Hematopoietic multipotent progenitor cell treated with erythropoietin and hydrocortisone succinate and interleukin-3 and kit ligand, for 4 days (in vitro differentiated cells): ENCODE data around the gene ZNF14.
"Not testable (repeated sequence)": the region's sequence is repeated elsewhere in the genome, so short reads cannot be mapped to it uniquely, and the experiment has no call there.

ENCODE experiments used
- DNase-seq: peaks from one replicate; pipeline ENCODE4 v3.0.0-alpha.2; 2015

ZNF14 gene

DNA sequence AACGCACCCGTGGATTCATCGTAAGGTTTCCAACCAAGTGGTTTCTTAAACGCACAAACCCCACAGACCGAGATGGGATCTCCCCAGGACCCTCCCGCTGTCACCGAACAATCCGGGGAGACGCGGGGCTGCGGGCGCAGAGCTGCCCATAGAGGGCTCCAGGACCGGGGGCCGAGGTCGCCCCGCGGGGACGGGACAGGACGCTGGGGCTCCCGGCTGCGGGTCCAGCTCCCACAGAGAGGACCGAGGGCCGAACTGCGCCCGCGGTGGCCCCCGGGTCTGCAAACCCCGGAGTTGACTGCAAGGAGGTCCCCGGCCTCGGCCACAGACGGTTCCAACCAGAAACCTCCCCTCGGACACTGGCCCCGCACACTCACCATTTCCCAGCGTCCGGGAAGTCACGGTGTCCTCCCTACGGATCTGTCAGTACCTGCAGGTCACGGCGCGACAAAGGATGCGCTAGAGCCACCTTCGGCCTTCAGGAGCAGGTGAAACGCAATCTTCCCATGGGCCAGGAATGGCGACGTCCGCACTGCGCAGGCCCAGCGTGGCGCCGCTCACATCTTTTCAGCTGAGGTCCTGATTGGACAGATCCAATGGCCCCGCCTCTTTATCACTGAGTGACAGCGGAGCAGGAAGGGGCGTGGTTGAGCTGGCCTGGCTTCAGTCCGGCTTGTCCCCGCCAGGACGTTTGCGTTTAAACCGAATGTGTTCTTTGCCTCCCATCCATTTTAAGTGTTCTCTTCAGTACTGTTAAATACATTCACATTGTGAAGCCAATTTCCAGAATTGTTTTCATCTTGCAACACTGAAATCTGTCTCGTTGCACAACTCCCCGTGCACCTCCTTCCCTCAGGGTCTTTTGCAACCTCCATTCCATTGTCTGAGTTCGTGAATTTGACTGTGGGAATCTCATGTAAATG lies at the start of gene ZNF14:
Gene ZNF14, minus strand, starts transcription at position 534 of the 923 bp plus-strand sequence. Its CDS starts 154 bp downstream, at position 380.
- peak; percentile 97 for DNase-seq

DNA sequence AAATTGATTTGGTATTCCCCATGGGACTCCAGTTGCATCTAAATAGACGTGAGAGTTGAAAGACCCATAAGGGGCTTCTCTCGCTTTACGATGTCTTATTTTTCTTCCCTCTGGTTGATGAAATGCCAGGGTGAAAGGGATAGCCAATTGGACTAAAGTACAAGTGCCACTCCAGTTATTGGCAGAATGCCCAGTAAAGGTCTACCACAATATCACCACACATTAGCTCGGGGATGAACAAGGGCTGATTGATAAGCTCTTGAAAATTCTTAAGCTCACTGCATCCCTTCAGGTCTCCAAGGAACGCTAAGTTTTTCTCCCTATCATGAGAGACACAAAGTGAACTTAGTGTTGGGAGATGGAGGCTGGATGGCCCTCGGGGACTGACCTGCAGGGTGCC lies 48.9 kb upstream of the ZNF14 start:
- peak; percentile 59 for DNase-seq

DNA sequence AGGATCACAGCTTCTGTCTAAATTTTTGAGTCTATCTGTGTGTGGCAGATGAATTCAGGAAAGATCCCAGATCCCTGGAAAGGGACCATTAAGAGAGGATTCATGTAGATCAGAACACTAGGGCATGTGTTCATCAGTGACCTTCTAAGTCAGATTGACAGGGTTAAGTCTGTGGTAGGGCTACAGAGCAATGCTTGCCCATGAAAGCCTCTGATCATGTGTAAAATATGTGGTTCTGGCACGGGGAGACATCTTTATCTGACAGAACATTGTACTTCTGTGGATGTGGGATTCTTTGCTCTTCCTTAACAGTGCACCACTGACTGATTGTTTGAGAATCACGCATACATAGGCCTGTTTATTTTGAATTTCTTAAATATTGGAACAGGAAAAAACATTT lies 45.8 kb upstream of the ZNF14 start:
- no peak for DNase-seq

DNA sequence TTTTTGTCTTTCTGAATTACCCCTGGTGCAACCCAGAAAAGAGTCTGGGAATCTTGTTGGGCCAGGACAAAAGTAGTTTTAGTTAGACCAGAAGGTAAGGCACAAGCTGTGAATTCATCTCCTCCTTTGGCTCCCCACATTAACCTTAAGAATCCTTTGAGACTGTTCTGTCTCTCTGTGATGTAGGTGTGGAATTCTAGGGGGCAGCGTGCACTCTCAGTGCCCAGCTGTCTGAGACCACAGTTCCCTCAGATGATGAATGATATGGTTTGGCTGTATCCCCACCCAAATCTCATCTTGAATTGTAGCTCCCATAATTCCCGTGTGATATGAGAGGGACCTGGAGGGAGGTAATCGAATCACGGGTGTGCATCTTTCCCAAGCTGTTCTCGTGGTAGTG lies 44.8 kb upstream of the ZNF14 start:
- DNase-seq: no peak

DNA sequence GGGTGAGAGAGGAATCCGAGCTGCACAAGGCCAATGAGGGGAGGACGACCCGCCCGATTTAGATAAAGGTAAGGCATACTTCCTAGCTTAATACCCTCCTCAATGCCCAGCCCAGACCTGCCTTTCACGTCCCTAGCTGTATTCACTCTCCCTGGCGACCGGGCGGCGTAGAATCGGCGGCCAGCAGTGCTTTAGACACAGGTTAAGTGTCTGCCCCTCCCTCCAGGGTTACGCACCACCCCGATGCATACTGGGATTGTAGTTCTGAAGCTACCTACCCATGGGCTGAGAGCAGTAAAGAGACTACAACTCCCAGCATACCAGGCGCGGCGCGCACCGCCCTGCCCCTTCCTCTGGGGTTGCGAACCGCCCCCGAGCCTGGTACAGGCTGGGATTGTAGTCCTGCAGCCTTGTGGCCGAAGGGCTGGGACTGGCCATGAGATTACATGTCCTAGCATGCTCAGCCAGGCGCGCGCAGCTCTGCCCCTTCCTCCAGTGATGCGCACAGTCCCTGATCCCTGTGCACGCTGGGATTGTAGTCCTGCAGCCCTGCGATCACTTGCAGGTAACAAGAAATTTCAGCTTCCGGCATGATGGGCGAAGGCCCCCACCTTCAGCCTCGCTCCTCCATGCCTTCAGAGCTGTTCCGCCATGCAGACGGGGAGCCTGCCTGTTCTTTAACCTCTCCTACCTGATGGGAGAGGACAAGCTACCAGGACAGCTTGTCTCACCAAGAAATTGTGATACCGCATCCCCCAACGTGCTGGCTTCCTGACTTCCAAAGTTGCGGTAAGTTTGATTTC lies 43.5 kb upstream of the ZNF14 start:
- peak; percentile 98 for DNase-seq

DNA sequence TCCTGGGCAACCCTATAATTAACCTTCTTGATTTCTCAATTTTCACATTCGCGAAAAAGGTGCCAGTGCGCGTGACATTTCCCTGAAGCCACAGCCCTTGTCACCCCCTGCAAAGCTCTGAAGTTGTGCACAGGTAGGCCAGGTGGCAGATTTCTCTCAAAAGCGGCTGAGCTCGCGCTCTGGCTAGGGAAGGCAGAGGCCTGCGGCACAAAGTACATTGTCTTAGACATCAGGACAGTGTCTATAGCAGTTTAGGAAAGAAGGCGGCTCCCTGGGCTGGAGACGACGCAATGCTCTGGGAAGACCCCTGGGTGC lies 42.9 kb upstream of the ZNF14 start:
- no peak for DNase-seq

DNA sequence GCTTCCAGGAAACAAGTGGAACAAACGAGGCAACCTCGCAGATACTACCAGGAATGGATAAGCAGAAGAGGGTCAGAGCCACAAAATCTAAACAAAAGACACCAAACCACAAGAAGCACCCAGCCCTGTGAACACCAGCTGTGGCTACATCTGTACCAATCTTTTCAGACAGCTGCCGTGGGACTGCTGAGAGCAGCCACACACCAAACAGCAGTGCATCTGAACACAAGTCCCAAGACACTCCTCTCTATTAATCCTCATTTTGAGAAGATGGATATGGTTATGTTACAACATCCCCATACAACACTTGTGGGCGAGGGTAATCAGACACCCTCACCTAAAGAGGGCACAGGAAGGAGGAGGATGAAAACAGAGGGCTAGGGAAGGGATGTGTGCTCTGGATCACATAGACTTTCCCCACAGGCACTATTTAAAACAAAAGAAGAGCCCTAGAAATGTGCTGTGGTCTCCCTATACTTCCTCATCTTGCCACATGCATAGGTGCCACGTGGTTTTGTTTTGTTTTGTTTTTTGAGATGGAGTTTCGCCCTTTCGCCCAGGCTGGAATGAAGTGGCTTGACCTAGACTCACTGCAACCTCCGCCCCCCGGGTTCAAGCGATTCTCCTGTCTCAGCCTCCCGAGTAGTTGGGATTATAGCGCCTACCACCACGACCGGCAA lies 41.6 kb upstream of the ZNF14 start:
- DNase-seq: peak; percentile 33

DNA sequence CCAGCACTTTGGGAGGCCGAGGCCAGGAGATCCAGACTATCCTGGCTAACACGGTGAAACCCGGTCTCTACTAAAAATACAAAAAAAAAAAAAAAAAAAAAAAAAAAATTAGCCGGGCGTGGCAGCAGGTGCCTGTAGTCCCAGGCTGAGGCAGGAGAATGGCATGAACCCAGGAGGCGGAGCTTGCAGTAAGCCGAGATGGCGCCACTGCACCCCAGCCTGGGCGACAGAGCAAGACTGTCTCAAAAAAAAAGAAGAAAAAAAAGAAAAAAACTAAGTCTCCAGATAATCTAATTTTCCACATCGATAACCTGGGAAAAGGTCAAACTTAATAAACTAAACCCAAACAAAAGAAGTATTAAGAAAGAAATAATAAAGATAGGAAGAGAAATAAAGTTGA lies 39.1 kb upstream of the ZNF14 start:
- not testable (repeated sequence) for DNase-seq

DNA sequence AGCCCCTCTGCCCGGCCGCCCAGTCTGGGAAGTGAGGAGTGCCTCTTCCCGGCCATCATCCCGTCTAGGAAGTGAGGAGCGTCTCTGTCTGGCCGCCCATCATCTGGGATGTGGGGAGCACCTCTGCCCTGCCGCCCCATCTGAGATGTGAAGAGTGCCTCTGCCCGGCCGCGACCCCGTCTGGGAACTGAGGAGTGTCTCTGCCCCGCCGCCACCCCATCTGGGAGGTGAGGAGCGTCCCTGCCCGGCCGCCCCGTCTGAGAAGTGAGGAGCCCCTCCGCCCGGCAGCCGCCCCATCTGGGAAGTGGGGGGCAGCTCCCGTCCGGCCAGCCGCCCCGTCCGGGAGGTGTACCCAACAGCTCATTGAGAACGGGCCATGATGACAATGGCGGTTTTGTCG lies 37.1 kb upstream of the ZNF14 start:
- DNase-seq: not testable (repeated sequence)

DNA sequence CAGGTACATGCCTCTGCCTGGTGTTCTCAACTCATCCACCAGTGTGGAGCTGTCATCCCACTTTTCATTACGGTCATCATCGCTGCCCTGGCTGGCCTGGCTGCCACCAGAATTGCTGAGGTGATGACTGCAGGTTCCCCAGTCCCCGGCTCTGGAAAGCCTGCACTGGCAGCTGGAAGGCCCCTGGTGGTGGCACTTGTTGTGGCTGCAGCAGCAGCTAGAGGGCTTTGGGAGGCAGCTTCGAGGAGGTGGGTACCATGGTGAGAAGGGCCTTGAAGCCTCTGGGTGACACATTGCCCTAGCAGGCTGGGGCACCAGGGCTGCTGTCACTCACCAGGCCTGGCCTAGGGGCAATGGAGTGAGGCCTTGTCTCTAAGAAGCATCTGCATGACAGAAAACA lies 25.3 kb upstream of the ZNF14 start:
- DNase-seq: no peak

DNA sequence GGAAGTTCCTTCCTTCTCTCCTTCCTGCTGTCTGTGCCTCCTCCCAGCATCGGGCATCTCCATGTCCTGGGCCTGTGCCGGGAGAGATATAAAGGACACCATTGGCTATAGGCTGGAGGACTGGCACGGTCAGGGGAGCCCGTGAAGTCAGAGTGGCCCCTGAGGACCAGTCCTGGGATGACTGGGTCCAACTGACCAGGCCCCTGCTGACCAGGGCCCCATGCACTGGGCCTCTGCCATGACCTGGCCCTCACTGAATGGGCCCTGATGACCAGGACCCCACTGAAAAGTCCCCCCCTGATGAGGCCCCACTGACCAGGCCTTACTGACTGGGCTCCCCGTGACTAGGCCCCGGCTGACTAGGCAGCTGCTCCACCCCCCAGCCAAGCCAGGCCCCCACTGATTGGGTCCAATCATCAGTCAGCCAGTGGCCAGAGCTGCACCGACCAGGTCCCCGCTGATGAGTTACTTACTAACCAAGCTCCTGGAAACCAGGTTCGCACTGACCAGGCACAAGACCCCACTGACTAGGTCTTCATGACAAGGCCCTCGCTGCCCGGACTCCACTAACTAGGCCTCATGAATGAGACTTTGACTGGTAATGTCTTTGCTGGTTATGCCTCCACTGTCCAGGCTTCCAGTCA lies 20.0 kb upstream of the ZNF14 start:
- DNase-seq: no peak

DNA sequence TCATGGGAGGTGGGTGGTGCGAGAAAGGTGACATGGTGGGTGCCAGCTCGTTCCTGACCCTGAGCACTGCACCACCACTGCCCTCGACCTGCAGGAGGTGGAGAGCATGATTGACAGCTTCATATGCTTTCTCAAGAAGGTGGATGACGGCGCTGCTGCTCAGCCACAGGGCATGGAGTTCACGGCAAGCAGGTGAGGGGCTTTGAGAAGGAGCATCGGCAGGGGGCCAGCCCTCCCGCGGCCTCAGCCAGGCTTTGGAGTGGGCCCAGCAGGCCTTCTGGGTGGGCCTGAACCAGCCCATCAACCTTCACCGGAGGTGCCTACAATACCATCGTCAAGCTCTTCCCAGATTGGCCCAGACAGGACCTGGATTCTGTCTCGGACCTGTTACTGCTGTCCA lies 18.9 kb upstream of the ZNF14 start:
- DNase-seq: no peak

DNA sequence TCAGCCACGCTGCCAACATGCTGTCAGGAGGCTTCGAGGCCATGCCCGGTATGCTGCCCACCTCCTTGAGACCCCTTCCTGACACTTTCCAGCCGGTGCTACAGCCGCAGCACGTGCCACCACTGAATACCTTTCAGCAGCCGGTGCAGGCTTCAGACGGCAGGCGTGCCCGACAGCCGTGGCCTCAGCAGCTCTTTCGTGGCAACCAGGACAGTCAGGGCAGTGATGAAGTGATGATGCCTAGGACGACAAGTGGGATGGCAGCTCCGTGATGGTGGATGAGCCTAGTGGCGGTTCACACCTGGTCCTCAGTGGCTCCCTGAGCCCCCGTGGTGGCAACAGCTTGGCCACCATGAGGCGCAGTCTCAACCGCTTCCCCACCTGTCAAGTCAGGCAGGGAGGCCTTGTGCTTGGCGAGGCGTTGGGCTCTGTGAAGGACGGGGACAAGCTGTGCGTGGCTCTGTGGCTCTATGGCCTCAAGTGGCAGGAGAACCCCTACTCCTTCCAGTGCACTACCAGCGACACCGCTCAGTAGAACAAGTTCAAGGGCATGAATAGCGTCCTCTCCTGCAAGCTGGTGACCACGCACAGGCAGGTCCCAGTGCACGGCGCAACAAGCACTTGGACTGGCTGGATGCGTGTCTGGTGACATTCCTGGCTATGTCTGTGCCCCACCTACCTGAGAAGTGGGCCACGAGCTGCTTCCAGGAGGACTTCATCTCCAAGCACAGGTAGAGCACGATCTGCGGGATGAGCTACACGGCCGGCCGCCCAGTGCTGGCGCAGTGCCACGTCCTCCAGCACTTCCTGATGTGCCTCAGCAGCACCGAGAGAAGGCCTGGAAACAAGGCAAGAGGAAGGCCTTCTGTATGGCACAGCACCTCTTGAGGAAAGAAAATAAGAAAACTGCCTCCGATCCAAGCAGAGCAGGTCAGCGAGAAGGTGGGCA lies 18.2 kb upstream of the ZNF14 start:
- DNase-seq: no peak

DNA sequence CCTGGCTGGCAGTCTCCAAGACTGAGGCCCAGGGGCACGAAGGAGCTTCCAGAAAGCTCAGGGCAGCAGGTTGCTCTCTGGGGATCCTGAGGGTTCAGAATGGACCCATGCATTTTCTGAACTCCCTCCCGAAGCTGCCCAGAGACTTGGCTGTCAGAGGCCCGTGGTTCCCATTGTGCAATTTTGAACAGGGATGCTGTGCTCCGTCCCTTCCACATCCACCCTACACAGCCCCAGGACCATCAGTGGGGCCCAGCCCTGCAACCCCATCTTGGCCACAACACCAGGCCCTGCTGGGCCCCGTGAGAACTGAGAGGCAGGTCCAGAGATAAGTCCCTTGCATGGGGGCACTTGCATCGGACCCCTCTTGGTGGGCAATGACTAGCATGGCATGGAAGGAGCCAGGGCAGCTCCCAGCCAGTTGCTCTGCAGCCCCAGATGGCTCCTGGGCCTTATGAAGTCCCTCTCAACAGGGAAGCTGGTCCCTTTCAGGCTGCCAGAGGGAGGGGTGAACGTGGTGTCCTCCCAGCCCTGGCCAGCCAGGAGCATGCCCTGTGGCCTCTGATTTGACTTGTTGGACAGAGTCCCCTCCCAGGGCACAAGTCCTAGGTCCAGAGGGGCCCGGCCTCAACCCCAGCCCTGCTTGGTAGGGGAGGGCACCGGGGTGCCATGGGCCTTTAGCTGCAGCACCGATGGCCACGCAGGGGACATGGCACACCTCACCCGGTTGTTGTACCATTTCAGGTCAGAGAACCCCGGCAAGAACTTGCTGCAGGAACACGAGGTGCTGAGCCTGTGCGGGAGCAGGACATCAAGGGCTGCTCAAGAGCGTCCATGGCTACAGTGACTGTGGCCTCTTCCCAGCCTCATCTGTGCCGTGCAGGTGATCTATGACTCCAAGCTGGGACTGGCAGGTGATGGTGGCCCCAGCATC lies 17.3 kb upstream of the ZNF14 start:
- DNase-seq: no peak

DNA sequence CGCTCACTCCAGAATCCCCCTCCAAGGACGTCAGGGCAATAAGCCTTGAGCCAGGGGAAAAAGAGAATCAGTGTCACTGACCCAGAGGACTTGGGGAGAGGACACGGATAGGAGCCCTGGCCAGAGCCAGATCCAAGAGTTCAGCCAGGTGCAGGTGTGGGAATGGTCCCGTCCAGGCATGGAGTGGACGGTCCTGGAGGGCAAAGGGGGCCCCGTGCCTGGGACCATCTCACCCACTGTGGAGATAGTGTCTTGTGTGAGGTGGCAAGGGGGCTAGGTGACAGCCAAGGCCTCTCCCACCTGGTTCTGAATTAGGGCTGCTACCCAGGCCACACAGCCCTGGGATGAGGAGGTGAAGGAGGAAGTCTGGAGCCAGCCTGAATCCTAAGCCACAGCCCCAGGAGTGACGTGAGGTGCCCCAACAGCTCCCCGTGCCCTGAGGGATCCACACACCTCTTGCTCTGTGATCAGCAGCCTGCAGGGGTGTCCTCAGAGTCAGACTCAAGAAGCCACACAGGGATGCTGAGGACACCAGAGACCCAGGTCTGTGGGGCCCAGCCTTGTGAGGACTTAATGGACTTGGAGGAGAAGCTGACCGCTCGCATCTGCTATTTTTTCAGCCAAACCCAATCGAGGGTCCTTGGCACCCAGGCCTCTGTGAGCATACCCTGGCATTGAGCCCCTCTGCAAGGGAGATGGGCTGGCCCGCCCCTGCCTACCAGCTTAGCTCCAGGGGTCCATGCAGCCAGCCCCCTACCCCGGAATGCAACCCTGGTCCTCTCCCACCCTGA lies 16.4 kb upstream of the ZNF14 start:
- no peak for DNase-seq

DNA sequence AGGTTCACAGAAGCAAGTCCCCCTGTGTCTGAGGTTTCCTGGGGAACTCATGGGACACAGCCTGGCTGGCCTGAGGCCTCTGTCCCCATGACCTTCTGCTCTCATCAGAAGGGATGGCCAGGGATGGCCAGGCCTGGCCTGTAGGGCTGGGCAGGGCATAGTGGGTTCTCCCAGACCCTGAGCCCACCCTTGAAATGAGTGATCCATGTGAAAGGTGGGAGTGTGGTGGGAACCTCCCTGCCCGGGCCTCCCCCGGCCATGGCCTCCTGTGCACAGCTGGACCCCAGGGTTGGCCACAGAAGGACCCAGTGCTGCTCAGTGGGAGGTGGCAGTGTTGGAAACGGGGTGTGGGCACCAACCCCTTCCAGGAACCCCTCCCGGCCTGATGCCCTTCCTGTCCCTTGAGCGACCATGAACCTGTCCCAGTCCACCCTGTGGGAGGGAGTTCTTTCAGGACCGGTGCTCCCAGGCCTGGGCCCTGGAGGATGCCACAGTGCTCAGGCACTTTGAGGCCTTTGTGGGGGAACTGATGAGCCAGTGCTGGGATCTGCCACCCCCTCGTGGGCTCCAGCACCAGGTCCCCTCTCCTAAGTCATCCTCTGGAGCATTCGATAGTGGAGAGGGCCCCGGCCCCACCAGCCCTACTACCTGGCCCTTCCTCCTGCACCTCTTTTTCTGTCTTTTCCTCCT lies 15.5 kb upstream of the ZNF14 start:
- DNase-seq: no peak

DNA sequence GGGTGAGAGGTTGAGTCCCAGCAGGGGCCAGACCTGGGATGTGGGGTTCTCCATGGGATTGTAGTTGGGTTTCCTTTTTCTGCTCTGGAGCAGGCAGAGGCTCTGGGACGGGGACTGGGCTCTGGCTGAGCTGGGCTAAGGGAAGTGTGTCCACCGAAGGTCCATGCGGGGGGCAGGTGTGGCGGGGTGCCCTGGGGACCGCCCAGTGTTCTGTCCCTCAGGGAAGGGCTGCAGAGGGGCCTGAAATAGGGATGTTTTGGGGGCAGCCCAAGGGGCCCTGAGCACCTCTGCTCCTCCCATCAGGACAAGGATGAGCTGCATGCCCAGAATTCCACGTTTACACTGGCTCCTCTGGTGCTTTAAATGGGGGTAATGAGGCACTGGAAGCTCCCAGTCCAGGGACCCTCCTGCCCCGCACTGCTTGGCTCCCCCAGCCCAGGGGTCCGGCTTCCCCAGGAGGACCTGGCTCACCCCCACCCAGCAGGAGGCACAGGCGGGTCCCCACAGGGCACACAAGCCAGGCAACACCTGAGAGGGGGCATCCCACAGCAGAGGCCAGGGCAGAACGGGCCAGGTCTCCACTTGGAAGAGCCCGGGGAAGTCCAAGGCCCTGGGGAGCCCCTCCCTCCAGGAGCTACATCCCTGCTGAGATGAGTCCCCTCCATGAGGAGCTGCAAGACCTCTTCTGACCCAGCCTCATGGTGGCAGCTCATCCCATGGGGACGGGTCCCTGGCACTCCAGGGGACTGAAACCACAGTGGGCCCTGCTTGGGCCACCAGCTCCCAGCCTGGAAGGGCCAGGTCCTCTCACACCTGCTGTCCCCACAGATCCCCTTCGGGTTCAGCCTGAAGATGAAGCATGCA lies 14.7 kb upstream of the ZNF14 start:
- DNase-seq: no peak
